A549 (cell line): ENCODE results near the gene PIP5K1A.

Experiments
- EP300 ChIP-seq, 2 experiments: fragments of >200 bp; sonication (Bioruptor Twin); formaldehyde crosslinking; IDR thresholded peaks; 2 replicates in 1 of 2; 3 replicates in 1 of 2; pipeline ENCODE4 v1.6.1; 2016 to 2017
- ESRRA ChIP-seq: fragments of 150-350 bp; IDR thresholded peaks from 2 replicates; pipeline ENCODE4 v1.6.1; 2014; ENCODE audit warnings: mild to moderate bottlenecking, low read length, borderline replicate concordance
- JUN ChIP-seq, 2 experiments: fragments of >200 bp; sonication (Bioruptor Twin); formaldehyde crosslinking; IDR thresholded peaks; 2 replicates in 1 of 2; 3 replicates in 1 of 2; pipeline ENCODE4 v1.6.1; 2016 to 2017
- JUNB ChIP-seq: fragments of >200 bp; sonication (Bioruptor Twin); formaldehyde crosslinking; IDR thresholded peaks from 2 replicates; pipeline ENCODE4 v1.6.1; 2016
- TF ChIP-seq, protein P1 (sequence below): fragments of 450-650 bp; IDR thresholded peaks from 2 replicates; pipeline ENCODE4 v1.6.1; 2014; ENCODE audit warnings: antibody characterized with exemption
- TF ChIP-seq, protein P2 (sequence below): fragments of >200 bp; sonication (Bioruptor Twin); formaldehyde crosslinking; IDR thresholded peaks from 3 replicates; pipeline ENCODE4 v1.5.1; 2016
- TF ChIP-seq, protein P3 (sequence below): fragments of 200-600 bp; sonication (generic); IDR thresholded peaks from 2 replicates; pipeline ENCODE4 v1.6.1; 2016; ENCODE audit warnings: antibody characterized with exemption, mild to moderate bottlenecking, moderate library complexity
- TF ChIP-seq, protein P4 (sequence below): fragments of 250-450 bp; sonication (Bioruptor Pico); IDR thresholded peaks from 2 replicates; pipeline ENCODE4 v1.5.0; 2020; ENCODE audit warnings: low read depth, mild to moderate bottlenecking, moderate library complexity

DNA sequence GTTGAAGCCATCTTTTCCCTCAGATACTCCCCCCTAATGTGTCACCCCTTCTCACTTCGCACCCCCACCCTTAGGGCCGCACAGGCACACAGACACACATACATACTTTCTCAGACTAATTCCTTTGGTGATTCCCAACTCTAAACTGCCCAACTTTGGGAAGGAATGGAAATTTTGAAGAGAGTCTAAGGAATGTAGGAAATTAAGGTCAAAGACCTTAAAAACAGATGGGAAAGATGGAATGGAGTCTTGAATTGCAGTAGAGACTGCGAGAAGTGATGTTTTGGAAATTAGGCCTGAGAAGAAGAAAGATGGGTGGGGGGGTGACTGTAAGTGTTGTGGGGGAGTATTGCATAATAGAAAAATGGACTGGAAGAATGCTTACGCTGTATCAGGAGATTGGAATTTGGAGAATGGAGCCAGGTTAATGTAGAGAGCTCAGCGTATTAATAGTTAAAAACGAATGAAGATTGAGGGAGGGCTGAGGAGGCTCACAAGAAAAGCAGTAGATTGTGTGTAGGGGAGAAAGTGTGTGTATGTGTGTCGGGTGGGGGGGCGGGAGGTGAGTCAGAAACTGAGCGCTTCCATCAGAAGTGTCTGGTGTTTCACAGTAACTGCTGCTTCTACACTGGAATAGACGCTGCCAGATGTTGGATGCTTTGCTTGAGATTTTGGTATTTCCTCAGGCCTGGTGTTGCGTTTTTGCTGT, 1.7 kb downstream of the PIP5K1A start:
- TF ChIP-seq JUN (IDR thresholded peaks at IDR 0.05), result no peak
- TF ChIP-seq, protein P1, sequence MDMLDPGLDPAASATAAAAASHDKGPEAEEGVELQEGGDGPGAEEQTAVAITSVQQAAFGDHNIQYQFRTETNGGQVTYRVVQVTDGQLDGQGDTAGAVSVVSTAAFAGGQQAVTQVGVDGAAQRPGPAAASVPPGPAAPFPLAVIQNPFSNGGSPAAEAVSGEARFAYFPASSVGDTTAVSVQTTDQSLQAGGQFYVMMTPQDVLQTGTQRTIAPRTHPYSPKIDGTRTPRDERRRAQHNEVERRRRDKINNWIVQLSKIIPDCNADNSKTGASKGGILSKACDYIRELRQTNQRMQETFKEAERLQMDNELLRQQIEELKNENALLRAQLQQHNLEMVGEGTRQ, result no peak
- TF ChIP-seq, protein P2, sequence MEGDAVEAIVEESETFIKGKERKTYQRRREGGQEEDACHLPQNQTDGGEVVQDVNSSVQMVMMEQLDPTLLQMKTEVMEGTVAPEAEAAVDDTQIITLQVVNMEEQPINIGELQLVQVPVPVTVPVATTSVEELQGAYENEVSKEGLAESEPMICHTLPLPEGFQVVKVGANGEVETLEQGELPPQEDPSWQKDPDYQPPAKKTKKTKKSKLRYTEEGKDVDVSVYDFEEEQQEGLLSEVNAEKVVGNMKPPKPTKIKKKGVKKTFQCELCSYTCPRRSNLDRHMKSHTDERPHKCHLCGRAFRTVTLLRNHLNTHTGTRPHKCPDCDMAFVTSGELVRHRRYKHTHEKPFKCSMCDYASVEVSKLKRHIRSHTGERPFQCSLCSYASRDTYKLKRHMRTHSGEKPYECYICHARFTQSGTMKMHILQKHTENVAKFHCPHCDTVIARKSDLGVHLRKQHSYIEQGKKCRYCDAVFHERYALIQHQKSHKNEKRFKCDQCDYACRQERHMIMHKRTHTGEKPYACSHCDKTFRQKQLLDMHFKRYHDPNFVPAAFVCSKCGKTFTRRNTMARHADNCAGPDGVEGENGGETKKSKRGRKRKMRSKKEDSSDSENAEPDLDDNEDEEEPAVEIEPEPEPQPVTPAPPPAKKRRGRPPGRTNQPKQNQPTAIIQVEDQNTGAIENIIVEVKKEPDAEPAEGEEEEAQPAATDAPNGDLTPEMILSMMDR, result no peak
- no peak for TF ChIP-seq JUNB
- no peak for TF ChIP-seq EP300 (IDR thresholded peaks at IDR 0.05)
- TF ChIP-seq ESRRA, result no peak
- TF ChIP-seq, protein P3, sequence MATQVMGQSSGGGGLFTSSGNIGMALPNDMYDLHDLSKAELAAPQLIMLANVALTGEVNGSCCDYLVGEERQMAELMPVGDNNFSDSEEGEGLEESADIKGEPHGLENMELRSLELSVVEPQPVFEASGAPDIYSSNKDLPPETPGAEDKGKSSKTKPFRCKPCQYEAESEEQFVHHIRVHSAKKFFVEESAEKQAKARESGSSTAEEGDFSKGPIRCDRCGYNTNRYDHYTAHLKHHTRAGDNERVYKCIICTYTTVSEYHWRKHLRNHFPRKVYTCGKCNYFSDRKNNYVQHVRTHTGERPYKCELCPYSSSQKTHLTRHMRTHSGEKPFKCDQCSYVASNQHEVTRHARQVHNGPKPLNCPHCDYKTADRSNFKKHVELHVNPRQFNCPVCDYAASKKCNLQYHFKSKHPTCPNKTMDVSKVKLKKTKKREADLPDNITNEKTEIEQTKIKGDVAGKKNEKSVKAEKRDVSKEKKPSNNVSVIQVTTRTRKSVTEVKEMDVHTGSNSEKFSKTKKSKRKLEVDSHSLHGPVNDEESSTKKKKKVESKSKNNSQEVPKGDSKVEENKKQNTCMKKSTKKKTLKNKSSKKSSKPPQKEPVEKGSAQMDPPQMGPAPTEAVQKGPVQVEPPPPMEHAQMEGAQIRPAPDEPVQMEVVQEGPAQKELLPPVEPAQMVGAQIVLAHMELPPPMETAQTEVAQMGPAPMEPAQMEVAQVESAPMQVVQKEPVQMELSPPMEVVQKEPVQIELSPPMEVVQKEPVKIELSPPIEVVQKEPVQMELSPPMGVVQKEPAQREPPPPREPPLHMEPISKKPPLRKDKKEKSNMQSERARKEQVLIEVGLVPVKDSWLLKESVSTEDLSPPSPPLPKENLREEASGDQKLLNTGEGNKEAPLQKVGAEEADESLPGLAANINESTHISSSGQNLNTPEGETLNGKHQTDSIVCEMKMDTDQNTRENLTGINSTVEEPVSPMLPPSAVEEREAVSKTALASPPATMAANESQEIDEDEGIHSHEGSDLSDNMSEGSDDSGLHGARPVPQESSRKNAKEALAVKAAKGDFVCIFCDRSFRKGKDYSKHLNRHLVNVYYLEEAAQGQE, result no peak
- TF ChIP-seq, protein P4, sequence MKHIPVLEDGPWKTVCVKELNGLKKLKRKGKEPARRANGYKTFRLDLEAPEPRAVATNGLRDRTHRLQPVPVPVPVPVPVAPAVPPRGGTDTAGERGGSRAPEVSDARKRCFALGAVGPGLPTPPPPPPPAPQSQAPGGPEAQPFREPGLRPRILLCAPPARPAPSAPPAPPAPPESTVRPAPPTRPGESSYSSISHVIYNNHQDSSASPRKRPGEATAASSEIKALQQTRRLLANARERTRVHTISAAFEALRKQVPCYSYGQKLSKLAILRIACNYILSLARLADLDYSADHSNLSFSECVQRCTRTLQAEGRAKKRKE (CRISPR knock-in tag), result no peak
